HG03095 (cell line): Measurements from ENCODE around the gene GGPS1.
"Not testable (repeated sequence)": the region's sequence is repeated elsewhere in the genome, so short reads cannot be mapped to it uniquely, and the experiment has no call there.

Experiments used
- ATAC-seq: cut with Tn5 transposase; IDR thresholded peaks from one replicate; pipeline ENCODE4 v1.9.1; 2021; ENCODE audit warnings: moderate library complexity; ENCODE audit not compliant: unreplicated experiment

The GGPS1 gene

DNA sequence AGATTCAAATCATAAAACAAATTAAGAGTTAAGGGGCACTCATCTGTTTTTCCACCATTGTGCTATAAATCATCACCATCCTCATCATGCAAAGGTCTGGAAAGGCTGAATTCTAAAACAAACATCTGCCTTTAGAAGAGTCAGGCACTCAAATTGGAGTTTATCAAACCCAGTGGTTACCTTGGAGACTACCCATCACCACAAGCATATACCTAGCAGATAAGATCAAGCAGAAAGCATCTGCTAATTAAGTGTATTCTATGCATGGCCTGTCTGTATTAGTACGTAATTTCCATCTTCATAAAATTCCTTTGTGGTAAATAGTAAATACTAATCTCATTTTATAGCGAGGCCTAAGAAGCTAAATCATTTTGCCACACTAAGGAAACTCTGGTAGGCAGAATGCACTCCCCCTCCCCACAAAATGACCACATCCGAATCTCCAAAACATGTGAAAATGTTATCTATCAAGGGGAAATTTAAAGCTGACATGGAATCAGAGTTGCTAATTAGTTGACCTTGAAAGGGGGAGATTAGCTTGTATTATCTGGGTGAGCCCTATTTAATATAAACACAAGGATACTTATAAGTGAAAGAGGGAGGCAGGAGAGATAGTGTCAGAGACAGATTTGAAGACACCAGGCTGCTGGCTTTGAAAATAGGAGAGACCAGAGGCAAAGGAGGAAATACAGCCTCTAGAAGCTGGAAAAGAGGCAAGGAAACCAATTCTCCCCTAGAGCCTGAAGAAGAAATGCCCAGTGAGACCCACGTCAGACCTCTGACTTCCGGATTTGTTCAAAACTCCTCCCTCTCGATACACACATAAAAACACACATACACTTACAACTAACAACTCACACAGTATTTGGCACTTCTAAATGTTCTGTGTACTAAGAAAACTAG, 23.6 kb upstream of the GGPS1 start:
- no peak for ATAC-seq

DNA sequence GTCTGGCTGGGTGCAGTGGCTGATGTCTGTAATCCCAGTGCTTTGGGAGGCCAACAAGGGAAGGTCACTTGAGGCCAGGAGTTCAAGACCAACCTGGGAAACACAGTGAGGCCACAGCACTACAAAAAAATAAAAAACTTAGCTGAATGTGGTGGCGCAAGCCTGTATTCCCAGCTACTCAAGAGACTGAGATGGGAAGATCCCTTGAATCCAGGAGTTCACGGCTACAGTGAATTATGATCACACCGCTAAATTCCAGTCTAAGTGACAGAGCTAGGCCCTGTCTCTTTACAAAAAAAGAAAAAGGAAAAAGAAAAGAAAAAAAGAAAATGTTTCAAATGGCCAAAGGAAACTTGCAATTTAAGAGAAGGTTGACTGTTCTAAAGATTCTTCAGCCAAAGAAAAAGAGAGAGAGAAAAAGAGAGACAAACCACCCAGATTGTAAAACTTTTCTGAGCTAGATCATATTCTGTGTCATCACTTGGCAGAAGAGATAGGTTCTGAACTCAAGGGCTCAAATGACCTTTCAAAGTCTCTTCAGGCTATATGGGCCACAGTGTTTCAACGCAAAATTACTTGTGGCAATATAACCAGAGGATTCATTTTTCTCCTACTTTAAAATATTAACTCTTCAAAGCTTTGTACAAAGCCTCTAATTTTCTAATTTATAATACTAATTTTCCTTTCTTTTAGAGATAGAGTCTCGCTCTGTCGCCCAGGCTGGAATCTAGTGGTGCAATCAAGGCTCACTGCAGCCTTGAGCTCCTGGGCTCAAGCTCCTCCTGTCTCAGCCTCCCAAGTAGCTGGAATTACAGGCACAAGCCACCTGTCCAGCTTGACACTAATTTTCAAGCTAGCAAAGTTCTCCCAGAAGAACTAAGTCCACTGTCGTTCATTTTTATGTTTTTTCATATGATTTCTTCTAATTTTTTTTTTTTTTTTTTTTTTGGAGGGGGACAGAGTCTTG, 20.9 kb upstream of the GGPS1 start:
- ATAC-seq: no peak

- ATAC-seq: not testable (repeated sequence)
Observed at GRCh38 chr1:235309206-235309605, 19.2 kb upstream of the GGPS1 start.

- ATAC-seq: no peak
Observed at GRCh38 chr1:235313262-235313661, 15.1 kb upstream of the GGPS1 start.

- no peak for ATAC-seq
Observed at GRCh38 chr1:235313931-235314678, 14.3 kb upstream of the GGPS1 start.

DNA sequence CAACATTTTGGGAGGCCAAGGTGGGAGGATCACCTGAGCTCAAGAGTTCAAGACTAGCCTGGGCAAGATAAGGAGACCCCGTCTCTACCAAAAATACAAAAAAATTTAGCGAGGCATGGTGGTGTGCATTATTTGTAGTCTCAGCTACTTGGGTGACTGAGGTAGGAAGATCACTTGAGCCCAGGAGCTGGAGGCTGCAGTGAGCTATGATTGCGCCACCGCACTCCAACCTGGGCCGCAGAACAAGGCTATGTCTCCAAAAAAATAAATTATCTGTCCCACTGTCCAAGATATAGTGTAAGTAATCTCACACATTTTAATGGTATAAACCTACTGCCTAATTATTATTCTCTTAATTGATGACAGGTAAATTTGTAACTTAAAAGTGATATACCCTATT, 13.2 kb upstream of the GGPS1 start:
- no peak for ATAC-seq

DNA sequence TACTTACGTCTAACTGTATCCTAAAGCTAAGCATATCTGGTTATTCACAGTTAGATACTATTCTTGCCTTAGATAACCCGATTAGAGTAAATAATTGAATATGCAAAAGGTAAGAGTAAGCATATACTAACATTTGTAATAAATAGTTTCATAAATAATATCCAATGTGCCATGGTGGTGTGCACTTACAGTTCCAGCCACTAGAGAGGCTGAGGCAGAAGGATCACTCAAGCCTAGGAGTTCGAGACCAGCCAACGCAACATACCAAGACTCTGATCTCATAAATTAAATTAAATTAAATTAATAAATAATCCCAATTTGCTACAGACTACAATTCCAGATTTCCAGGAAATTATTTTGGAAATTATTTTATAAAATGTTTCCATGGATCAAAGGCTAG, 12.6 kb upstream of the GGPS1 start:
- no peak for ATAC-seq

- no peak for ATAC-seq
Observed at GRCh38 chr1:235317168-235317567, 11.2 kb upstream of the GGPS1 start.

- ATAC-seq: no peak
Observed at GRCh38 chr1:235319255-235319654, 9.1 kb upstream of the GGPS1 start.

DNA sequence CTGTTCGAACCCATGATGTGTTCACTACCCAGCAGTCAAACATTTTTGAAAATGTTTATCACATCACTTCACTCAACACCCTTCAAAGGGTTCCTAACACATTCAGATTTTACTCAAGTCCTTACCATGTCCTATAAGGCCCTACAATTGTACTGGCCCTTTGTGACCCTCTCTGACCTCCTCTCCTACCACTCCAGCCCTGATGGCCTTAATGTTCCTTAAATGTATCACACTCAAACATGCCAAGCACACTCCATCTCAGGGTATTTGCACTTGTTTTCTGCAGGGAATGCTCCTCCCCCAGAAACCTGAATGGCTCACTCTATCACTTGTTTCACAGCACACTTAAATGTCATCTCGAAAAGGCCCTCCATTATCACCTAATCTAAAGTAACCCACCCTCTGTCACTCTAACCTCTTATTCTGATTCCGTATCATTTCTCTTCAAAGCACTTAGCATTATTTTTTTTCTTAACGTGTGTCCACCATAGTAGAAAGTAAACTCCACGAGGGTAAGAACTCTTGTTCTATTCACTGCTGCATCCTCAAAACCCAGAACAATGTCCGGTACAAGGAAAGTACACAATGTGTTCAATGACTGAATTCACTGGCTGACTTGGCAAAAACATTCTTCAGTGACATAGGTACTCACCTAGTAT, 7.7 kb upstream of the GGPS1 start:
- no peak for ATAC-seq

- ATAC-seq: no peak
Observed at GRCh38 chr1:235324296-235324695, 4.1 kb upstream of the GGPS1 start.

GRCh38 chr1:235325139-235325538, 3.2 kb upstream of the GGPS1 start:
- no peak for ATAC-seq

- ATAC-seq: no peak
Observed at GRCh38 chr1:235325854-235326253, 2.5 kb upstream of the GGPS1 start.

DNA sequence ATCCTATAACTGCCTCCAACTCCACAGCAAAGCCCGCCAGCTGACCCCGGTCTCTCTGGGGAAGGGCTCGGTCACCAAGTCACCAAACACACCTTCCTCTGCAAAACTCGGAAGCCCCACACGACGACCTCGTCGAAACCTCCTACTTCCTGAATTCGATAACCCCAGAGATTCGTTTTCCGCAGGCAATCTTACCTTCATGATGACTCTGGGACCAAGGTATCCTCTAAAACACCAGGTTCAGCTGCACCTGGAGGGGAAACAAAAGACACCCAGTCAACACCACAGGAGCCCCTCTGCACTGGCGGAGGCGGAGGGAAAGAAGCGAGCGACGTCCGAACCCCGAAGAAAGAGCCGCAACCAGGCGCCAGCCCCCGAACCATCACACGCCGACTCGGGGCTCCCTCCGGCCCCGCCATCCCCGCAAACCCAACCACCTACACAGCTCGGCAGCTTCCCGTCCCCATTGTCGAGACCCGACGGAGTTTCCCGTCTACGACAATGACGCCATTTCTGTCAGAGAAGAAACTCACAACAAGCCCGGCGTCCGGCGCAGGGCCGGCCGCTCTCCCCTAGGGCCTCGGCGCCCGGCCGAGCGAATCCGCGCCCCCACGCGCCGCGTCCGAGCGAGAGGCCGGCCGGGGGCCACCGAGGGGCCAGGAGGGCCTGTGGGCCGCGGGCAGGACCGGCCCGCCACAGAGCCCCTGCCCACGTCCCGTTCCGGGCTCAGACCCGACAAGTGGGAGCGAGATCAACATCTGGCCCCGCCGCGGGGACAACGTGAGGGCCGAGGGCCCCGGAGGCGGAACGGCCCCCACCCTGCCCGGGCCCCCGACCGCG, 1.4 kb upstream of the GGPS1 start:
- no peak for ATAC-seq

GRCh38 chr1:235327559-235328270, 655 bp upstream of the GGPS1 start, which contains the start of gene ARID4B:
TSS of gene ARID4B (minus strand) at chr1:235328179. CDS start at chr1:235326919, 1,260 bp downstream.
- no peak for ATAC-seq

DNA sequence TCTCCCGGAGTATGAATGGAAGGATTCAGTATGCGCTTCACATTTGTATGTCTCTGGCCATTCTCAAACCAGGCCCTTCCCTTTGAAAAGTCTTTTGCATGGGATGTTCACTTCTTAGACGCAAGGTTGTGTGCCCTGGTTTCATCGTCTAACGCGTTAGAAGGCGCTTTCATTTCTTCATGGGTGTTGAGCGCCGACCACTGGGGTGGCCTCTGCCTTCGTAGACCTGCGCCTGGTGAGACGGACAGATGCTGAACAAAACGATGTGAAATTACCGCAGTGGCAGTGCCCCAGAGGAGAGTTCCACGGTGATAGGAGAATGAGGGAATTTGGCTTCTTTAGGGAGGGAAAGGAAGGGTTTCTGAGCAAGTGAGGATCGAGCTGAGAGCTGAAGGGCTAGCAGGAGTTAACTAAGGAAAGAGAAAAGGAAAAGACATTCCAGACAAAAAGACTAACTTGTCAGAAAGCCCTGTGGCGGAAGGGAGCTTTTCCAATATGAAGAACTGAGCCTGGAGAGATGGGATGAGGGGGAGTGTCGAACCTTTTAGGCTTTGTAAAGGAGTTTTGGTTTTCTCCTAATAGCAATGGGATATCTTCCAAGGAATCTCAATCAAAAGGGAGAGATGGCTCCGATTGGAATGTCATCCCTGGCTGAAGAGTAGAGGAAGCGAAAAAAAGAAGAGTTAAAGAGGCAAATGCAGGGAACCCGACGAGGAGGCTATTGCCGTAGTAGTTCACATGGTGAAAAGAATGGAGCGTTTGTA, 951 bp downstream of the GGPS1 start:
- peak; percentile 28 for ATAC-seq

DNA sequence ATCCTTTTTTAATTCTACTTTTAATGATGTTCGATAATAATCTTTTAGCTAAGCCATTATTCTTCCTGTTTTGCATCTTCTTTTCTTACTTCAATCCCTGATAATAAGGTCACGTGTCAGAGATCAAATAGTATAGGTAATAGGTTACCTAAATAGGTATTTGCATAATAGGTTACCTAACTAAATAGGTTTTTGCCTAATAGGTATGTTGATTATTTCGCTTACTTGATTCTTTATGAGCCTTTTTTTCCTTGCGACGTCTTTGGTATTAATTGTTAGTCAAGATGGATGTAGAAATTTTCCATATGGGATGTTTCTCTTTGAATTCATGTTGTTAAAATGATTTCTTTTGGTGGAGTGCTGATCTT, 2.5 kb downstream of the GGPS1 start:
- no peak for ATAC-seq

GRCh38 chr1:235331401-235331800, 3.0 kb downstream of the GGPS1 start:
- no peak for ATAC-seq
